HepG2 (cell line): ENCODE results near the gene WDR91. TPM values are rescaled to one million over a fixed set of nuclear protein-coding genes. Genes with fewer than 3 reads are reported as not detected.
A peak's percentile ranks its signal among the peaks of the same experiment; 100 is the strongest.
"Not testable (repeated sequence)": the region's sequence is repeated elsewhere in the genome, so short reads cannot be mapped to it uniquely, and the experiment has no call there.

Experiments
- ATAC-seq: fragments of 200-7000 bp; cut with Tn5 transposase; 3 replicates; pipeline ENCODE4 v1.9.1; 2020; ENCODE audit warnings: mild to moderate bottlenecking, moderate library complexity
- BruUV-seq: library from RNA; stranded (reverse); fragments of 400-500 nt; replicated peaks from 2 replicates; lab custom pipeline; 2021; lab: Mats Ljungman, UMichigan
- CTCF ChIA-PET: fragments of 300-600 bp; formaldehyde crosslinking; extraction: SDS; loops from one replicate; lab custom pipeline; 2021; ENCODE audit warnings: low total read pairs, inconsistent platforms, low intra/inter-chr PET ratio; lab: Yijun Ruan, JAX
- POLR2A ChIA-PET: fragments of 350-600 bp; sonication (Branson Sonifier 250); formaldehyde crosslinking; loops from one replicate; lab custom pipeline; 2020; ENCODE audit warnings: antibody characterized with exemption, inconsistent platforms; lab: Yijun Ruan, JAX
- DNase-seq: peaks from one replicate; pipeline ENCODE4 v3.0.0-alpha.2; 2015; ENCODE audit warnings: low spot score
- FAIRE-seq: peaks from 3 replicates; lab custom pipeline; 2011; peaks lifted over from hg19 to GRCh38; lab: Jason Lieb, UNC
- H2AFZ ChIP-seq: one replicate; pipeline ENCODE4 v1.6.1; 2011; ENCODE audit warnings: low read length, inconsistent platforms
- H3K27ac ChIP-seq: fragments of 300-600 bp; 3 replicates; pipeline ENCODE4 v1.8.0; 2011; ENCODE audit warnings: mixed run types, mild to moderate bottlenecking, mixed read lengths, low read length, inconsistent platforms; ENCODE audit not compliant: insufficient read depth; ENCODE audit errors: extremely low read length
- H3K27me3 ChIP-seq, 2 experiments: fragments of 200-600 bp in 1 of 2; 2 replicates in 1 of 2; 3 replicates in 1 of 2; pipeline versions ENCODE4 v1.6.0 to v1.8.0; 2011; ENCODE audit warnings: low read length in 2 of 2, mild to moderate bottlenecking in 2 of 2, moderate library complexity in 2 of 2, inconsistent platforms in 1 of 2; ENCODE audit not compliant: insufficient read depth in 2 of 2, control insufficient read depth in 1 of 2
- H3K36me3 ChIP-seq, 2 experiments: fragments of 200-600 bp in 1 of 2; replicated peaks in 1 of 2; 2 replicates in 1 of 2; 3 replicates in 1 of 2; pipeline versions ENCODE4 v1.5.1 to v1.8.0; 2011; ENCODE audit warnings: low read length in 2 of 2, inconsistent platforms in 1 of 2; ENCODE audit not compliant: insufficient read depth in 2 of 2, control insufficient read depth in 1 of 2
- H3K4me1 ChIP-seq: 2 replicates; pipeline ENCODE4 v1.5.1; 2012; ENCODE audit warnings: low read length, inconsistent platforms; ENCODE audit not compliant: insufficient read depth
- H3K4me2 ChIP-seq: 2 replicates; pipeline ENCODE4 v1.6.0; 2011; ENCODE audit warnings: low read depth, low read length, inconsistent platforms
- H3K4me3 ChIP-seq, 3 experiments: fragments of 200-600 bp in 1 of 3; sonication (generic), shearing (Covaris generic) in 1 of 3; replicated peaks in 1 of 3; 2 replicates each; pipeline ENCODE4 v1.5.1; 2011 to 2016; ENCODE audit warnings: low read length in 3 of 3, inconsistent platforms in 2 of 3, low read depth in 2 of 3, mild to moderate bottlenecking in 2 of 3, control low read depth in 1 of 3, mixed read lengths in 1 of 3; ENCODE audit not compliant: insufficient read depth in 1 of 3
- H3K79me2 ChIP-seq: one replicate; pipeline ENCODE4 v1.6.1; 2011; ENCODE audit warnings: low read length, inconsistent platforms; ENCODE audit not compliant: insufficient read depth
- H3K9ac ChIP-seq: 2 replicates; pipeline ENCODE4 v1.6.0; 2011; ENCODE audit warnings: mild to moderate bottlenecking, low read depth, low read length, inconsistent platforms; ENCODE audit not compliant: insufficient read depth
- H3K9me3 ChIP-seq: 2 replicates; pipeline ENCODE4 v1.5.1; 2012; ENCODE audit warnings: mild to moderate bottlenecking, low read length
- H4K20me1 ChIP-seq: 2 replicates; pipeline ENCODE4 v1.6.0; 2011; ENCODE audit warnings: inconsistent platforms, mild to moderate bottlenecking, low read length, moderate library complexity; ENCODE audit not compliant: insufficient read depth
- ARID5B ChIP-seq: IDR thresholded peaks from 2 replicates; pipeline ENCODE4 v1.4.0; 2020; ENCODE audit warnings: mild to moderate bottlenecking, missing genetic modification reagents
- HDAC2 ChIP-seq: sonication (generic); formaldehyde crosslinking; IDR thresholded peaks from 2 replicates; pipeline ENCODE4 v1.4.0; 2020; ENCODE audit warnings: missing genetic modification reagents
- MLLT10 ChIP-seq: sonication (generic); formaldehyde crosslinking; IDR thresholded peaks from 2 replicates; pipeline ENCODE4 v1.4.0; 2020; ENCODE audit warnings: missing genetic modification reagents
- PAXIP1 ChIP-seq: sonication (generic); formaldehyde crosslinking; conservative IDR thresholded peaks from 2 replicates; pipeline ENCODE4 v1.4.0; 2020; ENCODE audit warnings: mild to moderate bottlenecking, missing genetic modification reagents, moderate library complexity
- RARA ChIP-seq: IDR thresholded peaks from 2 replicates; pipeline ENCODE4 v1.6.1; 2016; ENCODE audit warnings: missing genetic modification reagents, missing compliant biosample characterization
- RCOR2 ChIP-seq: IDR thresholded peaks from 2 replicates; pipeline ENCODE4 v1.6.1; 2016; ENCODE audit warnings: missing biosample characterization, missing genetic modification reagents
- SALL1 ChIP-seq: sonication (generic); formaldehyde crosslinking; IDR thresholded peaks from 2 replicates; pipeline ENCODE4 v1.8.0; 2022; ENCODE audit warnings: mild to moderate bottlenecking, missing genetic modification reagents
- SOX5 ChIP-seq: IDR thresholded peaks from 2 replicates; pipeline ENCODE4 v1.6.1; 2016; ENCODE audit warnings: borderline replicate concordance
- ZFP37 ChIP-seq: sonication (generic); formaldehyde crosslinking; IDR thresholded peaks from 2 replicates; pipeline ENCODE4 v1.4.0; 2020; ENCODE audit warnings: missing genetic modification reagents, borderline replicate concordance
- ZMYM4 ChIP-seq: sonication (generic); formaldehyde crosslinking; IDR thresholded peaks from 2 replicates; pipeline ENCODE4 v1.8.1; 2023; ENCODE audit warnings: mild to moderate bottlenecking, missing genetic modification reagents
- ZNF292 ChIP-seq: sonication (generic); formaldehyde crosslinking; IDR thresholded peaks from 2 replicates; pipeline ENCODE4 v1.8.1; 2022; ENCODE audit warnings: mild to moderate bottlenecking, low read depth, missing genetic modification reagents, borderline replicate concordance
- ZNF503 ChIP-seq: sonication (generic); formaldehyde crosslinking; IDR thresholded peaks from 2 replicates; pipeline ENCODE4 v1.4.0; 2020; ENCODE audit warnings: missing genetic modification reagents
- ZNF543 ChIP-seq: sonication (generic); formaldehyde crosslinking; IDR thresholded peaks from 2 replicates; pipeline ENCODE4 v1.4.0; 2020; ENCODE audit warnings: mild to moderate bottlenecking, missing genetic modification reagents
- ZNF569 ChIP-seq: sonication (generic); formaldehyde crosslinking; IDR thresholded peaks from 2 replicates; pipeline ENCODE4 v1.5.0; 2020; ENCODE audit warnings: mild to moderate bottlenecking, missing genetic modification reagents, moderate library complexity, borderline replicate concordance
- ZNF839 ChIP-seq: sonication (generic); formaldehyde crosslinking; IDR thresholded peaks from 2 replicates; pipeline ENCODE4 v1.4.0; 2020; ENCODE audit warnings: missing genetic modification reagents, mild to moderate bottlenecking, borderline replicate concordance
- WGBS: methylation state at CpG from one replicate; pipeline ENCODE4 v1.1.6; 2017; ENCODE audit warnings: low lambda C conversion rate; 5-methylcytosine and 5-hydroxymethylcytosine counted together
- in situ Hi-C: cut with HindIII; loops from 2 replicates; pipeline ENCODE4 v1.10.0; 2017; ENCODE audit warnings: low pct_unique_long_range_greater_than_20kb; ENCODE audit not compliant: extremely low pct_ligation_motif_present
- intact Hi-C: fragments of 100-400 bp; cut with micrococcal nuclease; formaldehyde crosslinking; loops from one replicate; pipeline ENCODE4 v1.10.0; 2022; ENCODE audit not compliant: unreplicated experiment
- polyA plus RNA-seq, 8 experiments: library from polyadenylated mRNA; depleted of rRNA in 3 of 8; stranded (reverse) in 7 of 8; unstranded in 1 of 8; fragments of >200 nt; fragmentation: Illumina TruSeq in 4 of 8; extraction: Trizol in 4 of 8; gene quantifications; 2 replicates each; pipeline versions ENCODE4 v1.2.1 to v1.2.3, GENCODE V29; 2011 to 2016; ENCODE audit warnings: low read depth in 4 of 8, missing spikeins in 1 of 8, mixed read lengths in 1 of 8; ENCODE audit not compliant: insufficient read depth in 1 of 8
- total RNA-seq, 5 experiments: library from RNA; depleted of rRNA; stranded (reverse); fragments of >200 nt; fragmentation: Illumina TruSeq; extraction: Trizol; gene quantifications; 2 replicates each; pipeline ENCODE4 v1.2.3, GENCODE V29; 2016; ENCODE audit warnings: low read depth in 1 of 5

WDR91 gene
- total and polyA plus RNA-seq, 2 of the 13 experiments (the other 11 are each of a cell fraction or from before 2014, with no cell fraction given): 11.6 to 12.1 TPM

GRCh38 chr7:135234727-135235126 lies 23.4 kb upstream of the WDR91 start (continued):
- TF ChIP-seq ZNF543 (no peak), ZMYM4 (CRISPR knock-in tag) (peak; percentile 65), RCOR2 (0 out of 2 replicates have a peak, but pooled peaks have one; percentile 40), ZNF839 (CRISPR knock-in tag) (no peak), ZFP37 (CRISPR knock-in tag) (no peak), ZNF569 (CRISPR knock-in tag) (no peak), ARID5B (CRISPR knock-in tag) (peak; percentile 20; the same call in 1 of the 2 replicates), MLLT10 (CRISPR knock-in tag) (no peak), RARA (CRISPR knock-in tag) (peak; percentile 10; the same call in 1 of the 2 replicates), SOX5 (CRISPR knock-in tag) (peak; percentile 58; the same call in 1 of the 2 replicates), HDAC2 (CRISPR knock-in tag) (peak; percentile 65; the same call in 1 of the 2 replicates), PAXIP1 (CRISPR knock-in tag) (peak; percentile 42; the same call in 1 of the 2 replicates), ZNF503 (CRISPR knock-in tag) (no peak), SALL1 (CRISPR knock-in tag) (peak; percentile 57), ZNF292 (CRISPR knock-in tag) (peak; percentile 82)

GRCh38 chr7:135234095-135234494 lies 22.8 kb upstream of the WDR91 start:
- H4K20me1 ChIP-seq, intact Hi-C loops, CTCF ChIA-PET, H3K27me3 ChIP-seq, DNase-seq, H3K79me2 ChIP-seq, BruUV-seq, FAIRE-seq, H2AFZ ChIP-seq, H3K4me3 ChIP-seq, ATAC-seq, H3K9ac ChIP-seq, H3K36me3 ChIP-seq, H3K27ac ChIP-seq, H3K9me3 ChIP-seq, POLR2A ChIA-PET, in situ Hi-C loops, H3K4me2 ChIP-seq: not testable (repeated sequence)
- WGBS: 73% methylated on average over 14 of the region's 14 CpGs
- H3K4me1 ChIP-seq: peaks cover 31% of the 10 kb centered on the region
